H9 (cell line): ENCODE results near the gene NOTCH1. TPM values are rescaled to one million over a fixed set of nuclear protein-coding genes. Genes with fewer than 3 reads are reported as not detected.

ENCODE experiments used
- DNase-seq: peaks from one replicate; pipeline ENCODE4 v3.0.0-alpha.2; 2017
- H2AFZ ChIP-seq: one replicate; pipeline ENCODE4 v1.6.1; 2013; ENCODE audit warnings: mild to moderate bottlenecking, low read length, control low read depth, moderate library complexity
- H2AK5ac ChIP-seq: 2 replicates; pipeline ENCODE4 v1.6.1; 2013; ENCODE audit warnings: low read length, control low read depth, mixed read lengths; ENCODE audit not compliant: insufficient read length
- H2BK120ac ChIP-seq: one replicate; pipeline ENCODE4 v1.6.1; 2013; ENCODE audit warnings: low read depth, mild to moderate bottlenecking, low read length, control low read depth, inconsistent platforms; ENCODE audit not compliant: poor library complexity, severe bottlenecking
- H2BK12ac ChIP-seq: 2 replicates; pipeline ENCODE4 v1.6.1; 2013; ENCODE audit warnings: low read length, control low read depth, mixed read lengths, low read depth; ENCODE audit not compliant: insufficient read length
- H2BK15ac ChIP-seq: 2 replicates; pipeline ENCODE4 v1.6.1; 2013; ENCODE audit warnings: low read depth, low read length, control low read depth
- H2BK20ac ChIP-seq: one replicate; pipeline ENCODE4 v1.6.1; 2013; ENCODE audit warnings: low read depth, mild to moderate bottlenecking, low read length, control low read depth, inconsistent platforms; ENCODE audit not compliant: poor library complexity, severe bottlenecking
- H2BK5ac ChIP-seq: 2 replicates; pipeline ENCODE4 v1.6.1; 2013; ENCODE audit warnings: low read length, control low read depth, mixed read lengths; ENCODE audit not compliant: insufficient read length
- H3K14ac ChIP-seq: 2 replicates; pipeline ENCODE4 v1.6.1; 2013; ENCODE audit warnings: low read length, control low read depth; ENCODE audit not compliant: insufficient read depth
- H3K18ac ChIP-seq: 2 replicates; pipeline ENCODE4 v1.6.1; 2013; ENCODE audit warnings: low read depth, mild to moderate bottlenecking, mixed read lengths, low read length, control low read depth; ENCODE audit not compliant: insufficient read length
- H3K23ac ChIP-seq: 2 replicates; pipeline ENCODE4 v1.6.1; 2013; ENCODE audit warnings: low read length, control low read depth, mixed read lengths, low read depth; ENCODE audit not compliant: insufficient read length
- H3K23me2 ChIP-seq: 2 replicates; pipeline ENCODE4 v1.6.1; 2013; ENCODE audit warnings: low read depth, mild to moderate bottlenecking, mixed read lengths, low read length, control low read depth; ENCODE audit not compliant: insufficient read length, poor library complexity, severe bottlenecking
- H3K27ac ChIP-seq: 2 replicates; pipeline ENCODE4 v1.5.1; 2013; ENCODE audit warnings: low read length, control low read depth, mixed read lengths, low read depth; ENCODE audit not compliant: insufficient read length
- H3K27me3 ChIP-seq: 2 replicates; pipeline ENCODE4 v1.6.1; 2013; ENCODE audit warnings: low read length, control low read depth, inconsistent platforms; ENCODE audit not compliant: insufficient read depth
- H3K4ac ChIP-seq: 2 replicates; pipeline ENCODE4 v1.6.1; 2013; ENCODE audit warnings: low read depth, mild to moderate bottlenecking, control low read depth, inconsistent platforms, low read length, moderate library complexity
- H3K4me1 ChIP-seq: 2 replicates; pipeline ENCODE4 v1.6.1; 2013; ENCODE audit warnings: low read length, control low read depth, inconsistent platforms; ENCODE audit not compliant: insufficient read depth
- H3K4me2 ChIP-seq: 2 replicates; pipeline ENCODE4 v1.6.1; 2013; ENCODE audit warnings: low read length, control low read depth, mixed read lengths; ENCODE audit not compliant: insufficient read length, insufficient read depth
- H3K56ac ChIP-seq: 2 replicates; pipeline ENCODE4 v1.6.1; 2013; ENCODE audit warnings: low read depth, mild to moderate bottlenecking, mixed read lengths, low read length, control low read depth; ENCODE audit not compliant: insufficient read length
- H3K79me1 ChIP-seq: 2 replicates; pipeline ENCODE4 v1.6.1; 2013; ENCODE audit warnings: low read depth, mild to moderate bottlenecking, moderate library complexity, low read length, control low read depth, inconsistent platforms; ENCODE audit not compliant: insufficient read depth, poor library complexity, severe bottlenecking
- H3K79me2 ChIP-seq: 2 replicates; pipeline ENCODE4 v1.6.1; 2013; ENCODE audit warnings: low read length, control low read depth, inconsistent platforms; ENCODE audit not compliant: insufficient read depth
- H3K9ac ChIP-seq: 2 replicates; pipeline ENCODE4 v1.6.1; 2013; ENCODE audit warnings: low read length, control low read depth, mixed read lengths; ENCODE audit not compliant: insufficient read length; ENCODE audit errors: extremely low read depth
- H3K9me3 ChIP-seq: one replicate; pipeline ENCODE4 v1.6.1; 2013; ENCODE audit warnings: low read depth, low read length, inconsistent platforms; ENCODE audit not compliant: control insufficient read depth
- H3T11ph ChIP-seq: one replicate; pipeline ENCODE4 v1.6.1; 2013; ENCODE audit warnings: mild to moderate bottlenecking, low read length, control low read depth, inconsistent platforms
- H4K20me1 ChIP-seq: one replicate; pipeline ENCODE4 v1.6.1; 2013; ENCODE audit not compliant: control insufficient read depth, insufficient read length, insufficient read depth
- H4K5ac ChIP-seq: 2 replicates; pipeline ENCODE4 v1.6.1; 2013; ENCODE audit warnings: low read depth, mild to moderate bottlenecking, mixed read lengths, low read length, control low read depth; ENCODE audit not compliant: insufficient read length
- H4K8ac ChIP-seq: replicated peaks from 2 replicates; pipeline ENCODE4 v1.6.1; 2013; ENCODE audit warnings: low read length, control low read depth, mixed read lengths, low read depth; ENCODE audit not compliant: insufficient read length
- H4K91ac ChIP-seq: 2 replicates; pipeline ENCODE4 v1.6.1; 2013; ENCODE audit warnings: low read depth, mild to moderate bottlenecking, moderate library complexity, mixed read lengths, low read length, control low read depth; ENCODE audit not compliant: insufficient read length
- H3K27ac Mint-ChIP-seq, 3 experiments: 2 replicates in 2 of 3; 3 replicates in 1 of 3; pipeline ENCODE4 v1.8.0; 2020 to 2021; ENCODE audit warnings: mixed read lengths in 3 of 3, mild to moderate bottlenecking in 1 of 3, moderate library complexity in 1 of 3
- H3K27me3 Mint-ChIP-seq: 2 replicates; pipeline ENCODE4 v1.8.0; 2021; ENCODE audit warnings: low read depth, mild to moderate bottlenecking, moderate library complexity, mixed read lengths
- H3K36me3 Mint-ChIP-seq, 3 experiments: 2 replicates in 2 of 3; 3 replicates in 1 of 3; pipeline ENCODE4 v1.8.0; 2020 to 2021; ENCODE audit warnings: low read depth in 3 of 3, mixed read lengths in 3 of 3; ENCODE audit not compliant: insufficient read depth in 1 of 3
- H3K4me1 Mint-ChIP-seq, 2 experiments: 2 replicates each; pipeline ENCODE4 v1.8.0; 2020; ENCODE audit warnings: mixed read lengths in 2 of 2
- H3K4me3 Mint-ChIP-seq, 2 experiments: 2 replicates in 1 of 2; 3 replicates in 1 of 2; pipeline ENCODE4 v1.8.0; 2020 to 2021; ENCODE audit warnings: mild to moderate bottlenecking in 2 of 2, mixed read lengths in 2 of 2, moderate library complexity in 1 of 2
- H3K9me3 Mint-ChIP-seq, 2 experiments: 2 replicates in 1 of 2; 3 replicates in 1 of 2; pipeline ENCODE4 v1.8.0; 2020; ENCODE audit warnings: mild to moderate bottlenecking in 2 of 2, mixed read lengths in 2 of 2, moderate library complexity in 1 of 2
- CTCF ChIP-seq: fragments of 200-600 bp; sonication (generic); conservative IDR thresholded peaks from 3 replicates; pipeline ENCODE4 v1.8.0; 2021; ENCODE audit warnings: antibody characterized with exemption, mild to moderate bottlenecking
- WGBS: extraction: QIAGEN DNeasy Blood & Tissue Kit; methylation state at CpG from one replicate; pipeline ENCODE4 v1.1.7; 2013; ENCODE audit warnings: missing lambda C conversion rate, low lambda C conversion rate, mixed read lengths; ENCODE audit not compliant: insufficient read length; ENCODE audit errors: extremely low coverage; 5-methylcytosine and 5-hydroxymethylcytosine counted together
- total RNA-seq: library from RNA; stranded (reverse); gene quantifications from 2 replicates; pipeline ENCODE4 v1.2.1, GENCODE V29; 2021

NOTCH1 gene
- total RNA-seq, 1 experiment from 2014 or later: 71.6 TPM

- no peak overlapping the region for H3K4ac ChIP-seq
- Mint-ChIP-seq H3K4me3 (peak overlapping the region; percentile 93 to 96), H3K27ac (peak overlapping the region; percentile 84 to 98 (median 97); a peak in 5 of 7 replicates), H3K36me3 (peaks cover 15 to 29% (median 26%) of the 10 kb centered on the region in 3 experiments; a peak in 6 of 7 replicates), H3K27me3 (no peaks in the 10 kb centered on the region), H3K9me3 (no peaks in the 10 kb centered on the region), H3K4me1 (peaks cover 8 to 14% of the 10 kb centered on the region in 2 experiments)
- no peak overlapping the region for H2AFZ ChIP-seq
- no peak overlapping the region for H3K14ac ChIP-seq
- peaks cover 38% of the 10 kb centered on the region for H3K79me2 ChIP-seq
- H2BK120ac ChIP-seq: no peak overlapping the region
- no peak overlapping the region for H4K91ac ChIP-seq
- H4K20me1 ChIP-seq: peaks cover 2% of the 10 kb centered on the region
- no peak overlapping the region for H2BK12ac ChIP-seq
- H3K27me3 ChIP-seq: no peaks in the 10 kb centered on the region
- no peak overlapping the region for H3K18ac ChIP-seq
- H3K23ac ChIP-seq: no peak overlapping the region
- no CpG with 5 or more reads among the region's 5 CpGs for WGBS
- H2AK5ac ChIP-seq: no peak overlapping the region
- no peak overlapping the region for H3K56ac ChIP-seq
- no peak overlapping the region for H2BK20ac ChIP-seq
- H3T11ph ChIP-seq: no peak overlapping the region
- H3K23me2 ChIP-seq: peaks cover 11% of the 10 kb centered on the region
- no peak for DNase-seq
- no peak overlapping the region for H4K5ac ChIP-seq
- H2BK15ac ChIP-seq: no peak overlapping the region
- peaks cover 3% of the 10 kb centered on the region; the same call in 1 of the 2 replicates for H3K4me1 ChIP-seq
- no peak for TF ChIP-seq CTCF
- no peak overlapping the region for H2BK5ac ChIP-seq
- H3K4me2 ChIP-seq: peak overlapping the region; percentile 94
- H3K9ac ChIP-seq: peak overlapping the region; percentile 97
- H4K8ac ChIP-seq: no peak overlapping the region
- H3K9me3 ChIP-seq: no peaks in the 10 kb centered on the region
- H3K79me1 ChIP-seq: peaks cover 4% of the 10 kb centered on the region
- H3K27ac ChIP-seq: no peak overlapping the region
Observed at GRCh38 chr9:136481558-136481957, 64.3 kb downstream of the NOTCH1 start.
